Naive thymus-derived CD4-positive, alpha-beta T cell (primary cell): ENCODE data around the gene SLX4. TPM values are rescaled to one million over a fixed set of nuclear protein-coding genes. Genes with fewer than 3 reads are reported as not detected.

Experiments used
- ATAC-seq: fragments of 150-1000 bp; cut with Tn5 transposase; 2 replicates; pipeline ENCODE4 v1.10.0; 2021; ENCODE audit warnings: mild to moderate bottlenecking, moderate library complexity
- CTCF ChIA-PET: fragments of 350-600 bp; sonication (Branson Sonifier 250); formaldehyde crosslinking; loops from one replicate; lab custom pipeline; 2021; ENCODE audit warnings: antibody characterized with exemption; lab: Charles Lee
- POLR2A ChIA-PET: fragments of 350-600 bp; sonication (Branson Sonifier 250); formaldehyde crosslinking; loops from one replicate; lab custom pipeline; 2021; ENCODE audit warnings: antibody characterized with exemption, inconsistent platforms; lab: Charles Lee
- DNase-seq, 9 donors: peaks; one replicate each; pipeline versions ENCODE4 v3.0.0 to v3.0.0-alpha.2; 2020 to 2022; ENCODE audit warnings: mixed read lengths in 1 of 9
- H3K27ac ChIP-seq: one replicate; pipeline ENCODE4 v1.7.0; 2013; ENCODE audit warnings: mild to moderate bottlenecking, low read depth, low read length, moderate library complexity
- H3K27me3 ChIP-seq, 2 donors: one replicate each; pipeline ENCODE4 v1.7.0; 2013; ENCODE audit warnings: low read length in 2 of 2, mild to moderate bottlenecking in 2 of 2, moderate library complexity in 2 of 2; ENCODE audit not compliant: control insufficient read depth in 2 of 2, insufficient read depth in 2 of 2
- H3K36me3 ChIP-seq, 3 experiments: 1 replicate in 2 of 3; 2 replicates in 1 of 3; pipeline ENCODE4 v1.7.0; 2013; ENCODE audit warnings: low read length in 3 of 3, mild to moderate bottlenecking in 3 of 3, moderate library complexity in 1 of 3; ENCODE audit not compliant: insufficient read depth in 3 of 3, control insufficient read depth in 2 of 3
- H3K4me1 ChIP-seq, 2 donors: one replicate each; pipeline ENCODE4 v1.7.0; 2013; ENCODE audit warnings: low read length in 2 of 2, mild to moderate bottlenecking in 2 of 2, moderate library complexity in 1 of 2; ENCODE audit not compliant: control insufficient read depth in 2 of 2, insufficient read depth in 2 of 2
- H3K4me3 ChIP-seq: 2 replicates; pipeline ENCODE4 v1.7.0; 2013; ENCODE audit warnings: mild to moderate bottlenecking, low read length
- H3K9me3 ChIP-seq, 3 experiments: 1 replicate in 2 of 3; 2 replicates in 1 of 3; pipeline ENCODE4 v1.7.0; 2013; ENCODE audit warnings: low read length in 3 of 3; ENCODE audit not compliant: control insufficient read depth in 2 of 3
- H3K27ac Mint-ChIP-seq, 9 donors: one replicate each; pipeline ENCODE4 v1.8.0; 2020 to 2022; ENCODE audit warnings: mixed read lengths in 9 of 9, mild to moderate bottlenecking in 8 of 9, moderate library complexity in 5 of 9, inconsistent platforms in 2 of 9
- H3K27me3 Mint-ChIP-seq, 5 donors: one replicate each; pipeline ENCODE4 v1.8.0; 2021 to 2022; ENCODE audit warnings: mixed read lengths in 5 of 5, mild to moderate bottlenecking in 1 of 5
- H3K36me3 Mint-ChIP-seq, 5 donors: one replicate each; pipeline ENCODE4 v1.8.0; 2020 to 2022; ENCODE audit warnings: mixed read lengths in 5 of 5, mild to moderate bottlenecking in 3 of 5, inconsistent platforms in 1 of 5
- H3K4me1 Mint-ChIP-seq, 7 donors: one replicate each; pipeline ENCODE4 v1.8.0; 2020 to 2022; ENCODE audit warnings: mixed read lengths in 7 of 7, mild to moderate bottlenecking in 3 of 7, inconsistent platforms in 1 of 7
- H3K4me3 Mint-ChIP-seq, 10 donors: one replicate each; pipeline ENCODE4 v1.8.0; 2020 to 2022; ENCODE audit warnings: mild to moderate bottlenecking in 10 of 10, mixed read lengths in 10 of 10, moderate library complexity in 6 of 10, inconsistent platforms in 2 of 10
- H3K9me3 Mint-ChIP-seq, 11 donors: one replicate each; pipeline ENCODE4 v1.8.0; 2020 to 2022; ENCODE audit warnings: mixed read lengths in 11 of 11, mild to moderate bottlenecking in 4 of 11, inconsistent platforms in 1 of 11, moderate library complexity in 1 of 11
- intact Hi-C, 2 donors: fragments of 100-400 bp; cut with micrococcal nuclease; formaldehyde crosslinking; loops; one replicate each; pipeline ENCODE4 v1.15.1; 2023
- polyA plus RNA-seq, 2 donors: library from polyadenylated mRNA; unstranded; fragments of 300-500 nt; fragmentation: Illumina TruSeq; gene quantifications; one replicate each; pipeline ENCODE4 v1.2.3, GENCODE V29; 2021
- total RNA-seq, 6 experiments: library from RNA in 5 of 6; stranded (reverse) in 5 of 6; gene quantifications; 1 replicate in 5 of 6; 2 replicates in 1 of 6; pipeline ENCODE4 v1.2.3 and lab custom pipeline; 2021 to 2026

SLX4 gene
- total and polyA plus RNA-seq, 7 experiments from 2014 or later = 0.89 to 12.5 (median 7.5) TPM

GRCh38 chr16:3579776-3580175 is 31.6 kb downstream of the SLX4 start:
- intact Hi-C loops = loop anchor here (5.0 to 10.0 kb wide), 2 partner anchors 42 to 425 kb away; no protein-coding TSS in a partner anchor
- Histone ChIP-seq H3K9me3 (no peaks in the 10 kb centered on the region), H3K4me3 (no peak overlapping the region), H3K27me3 (no peaks in the 10 kb centered on the region), H3K36me3 (peaks cover 0 to 21% (median 3%) of the 10 kb centered on the region in 3 experiments), H3K27ac (peak overlapping the region; percentile 16), H3K4me1 (peaks cover 27 to 36% of the 10 kb centered on the region in 2 donors)
- H3K4me3 Mint-ChIP-seq = peak overlapping the region; percentile 39 to 100 (median 70)
- DNase-seq = no peak
- POLR2A ChIA-PET = interaction anchor here (0.6 kb wide), 1 partner anchor 57 kb away, joined by 7 read pairs; no protein-coding TSS in a partner anchor
- CTCF ChIA-PET = no interaction called here
- H3K4me1 Mint-ChIP-seq = peaks cover 19 to 52% (median 43%) of the 10 kb centered on the region in 7 donors
- no peaks in the 10 kb centered on the region for H3K9me3 Mint-ChIP-seq
- peak overlapping the region; percentile 62 to 97 (median 85) for H3K27ac Mint-ChIP-seq
- H3K36me3 Mint-ChIP-seq = peaks cover 0 to 21% (median 0%) of the 10 kb centered on the region in 5 donors
- no peak for ATAC-seq
- H3K27me3 Mint-ChIP-seq = no peaks in the 10 kb centered on the region

GRCh38 chr16:3578610-3579551 is 32.5 kb downstream of the SLX4 start:
- Histone ChIP-seq H3K27ac (peak overlapping the region; percentile 90), H3K36me3 (peaks cover 0 to 24% (median 3%) of the 10 kb centered on the region in 3 experiments), H3K27me3 (no peaks in the 10 kb centered on the region), H3K4me3 (peak overlapping the region; percentile 39), H3K9me3 (no peaks in the 10 kb centered on the region), H3K4me1 (peaks cover 27 to 36% of the 10 kb centered on the region in 2 donors)
- Mint-ChIP-seq H3K4me1 (peaks cover 19 to 59% (median 47%) of the 10 kb centered on the region in 7 donors), H3K27me3 (no peaks in the 10 kb centered on the region), H3K9me3 (no peaks in the 10 kb centered on the region), H3K27ac (peak overlapping the region; percentile 83 to 97 (median 95)), H3K4me3 (peak overlapping the region; percentile 82 to 100 (median 98)), H3K36me3 (peaks cover 0 to 24% (median 0%) of the 10 kb centered on the region in 5 donors)
- ATAC-seq = peak; percentile 64
- intact Hi-C loops = loop anchor here (1.0 to 10.0 kb wide), 3 partner anchors 32 to 424 kb away; partner anchors contain the start of gene SLX4 (in 1 of the 2)
- DNase-seq = peak in 5 of 9 donors; percentile 15 to 70 (median 29)
- ChIA-PET CTCF (no interaction called here), POLR2A (interaction anchor here (0.7 to 1.2 kb wide), 3 partner anchors 38 to 490 kb away, joined by 3 read pairs; no protein-coding TSS in a partner anchor)

- peak overlapping the region; percentile 39 for H3K4me3 ChIP-seq
- peak in 4 of 9 donors; percentile 12 to 33 (median 27) for DNase-seq
- POLR2A ChIA-PET = interaction anchor here (0.7 to 1.7 kb wide), 4 partner anchors 34 to 490 kb away, joined by 3 to 10 read pairs (median 3); partner anchors contain the start of gene SLX4
- Mint-ChIP-seq H3K27ac (peak overlapping the region; percentile 83 to 97 (median 95)), H3K9me3 (no peaks in the 10 kb centered on the region), H3K27me3 (no peaks in the 10 kb centered on the region), H3K4me3 (peak overlapping the region; percentile 82 to 100 (median 98)), H3K36me3 (peaks cover 0 to 23% (median 0%) of the 10 kb centered on the region in 5 donors), H3K4me1 (peaks cover 24 to 63% (median 52%) of the 10 kb centered on the region in 7 donors)
- intact Hi-C loops = loop anchor here (1.0 to 10.0 kb wide), 3 partner anchors 33 to 423 kb away; partner anchors contain the start of gene SLX4 (in 1 of the 2)
- H3K27ac ChIP-seq = peak overlapping the region; percentile 90
- no peaks in the 10 kb centered on the region for H3K27me3 ChIP-seq
- peak; percentile 48 for ATAC-seq
- CTCF ChIA-PET = interaction anchor here (1.2 kb wide), 1 partner anchor 34 kb away, joined by 3 read pairs; no protein-coding TSS in a partner anchor
- H3K36me3 ChIP-seq = peaks cover 0 to 21% (median 3%) of the 10 kb centered on the region in 3 experiments
- H3K4me1 ChIP-seq = peaks cover 27 to 36% of the 10 kb centered on the region in 2 donors
- no peaks in the 10 kb centered on the region for H3K9me3 ChIP-seq
These were observed 33.3 kb downstream of the SLX4 start for GRCh38 chr16:3578121-3578520.

GRCh38 chr16:3577302-3577752 is 34.1 kb downstream of the SLX4 start, which contains the start of gene NLRC3:
Gene NLRC3 (minus strand): TSS chr16:3577403. CDS start chr16:3565036, 12,367 bp downstream.
- Mint-ChIP-seq H3K27me3 (no peaks in the 10 kb centered on the region), H3K9me3 (peaks cover 0 to 2% (median 0%) of the 10 kb centered on the region in 11 donors), H3K36me3 (peaks cover 0 to 25% (median 2%) of the 10 kb centered on the region in 5 donors), H3K27ac (peak within 1 kb of the TSS; percentile 94 to 97 (median 96)), H3K4me3 (peak within 1 kb of the TSS; percentile 83 to 100 (median 99)), H3K4me1 (peaks cover 24 to 71% (median 59%) of the 10 kb centered on the region in 7 donors)
- POLR2A ChIA-PET = interaction anchor here (0.6 to 1.7 kb wide), 6 partner anchors 35 to 433 kb away, joined by 3 to 10 read pairs (median 3); partner anchors contain the start of gene SLX4
- peak within 1 kb of the TSS; percentile 99 for H3K4me3 ChIP-seq
- H3K27me3 ChIP-seq = no peaks in the 10 kb centered on the region
- CTCF ChIA-PET = interaction anchor here (1.2 kb wide), 1 partner anchor 35 kb away, joined by 3 read pairs; no protein-coding TSS in a partner anchor
- intact Hi-C loops = loop anchor here (1.0 to 10.0 kb wide), 3 partner anchors 34 to 423 kb away; partner anchors contain the start of gene SLX4 (in 1 of the 2)
- DNase-seq (peak in 8 of 9 donors; percentile 36 to 53 (median 48)), ATAC-seq (peak; percentile 53)
- H3K36me3 ChIP-seq = peaks cover 0 to 15% (median 3%) of the 10 kb centered on the region in 3 experiments
- H3K9me3 ChIP-seq = no peaks in the 10 kb centered on the region
- peaks cover 30 to 36% of the 10 kb centered on the region in 2 donors for H3K4me1 ChIP-seq
- H3K27ac ChIP-seq = peak within 1 kb of the TSS; percentile 90

GRCh38 chr16:3576211-3576610 is 35.2 kb downstream of the SLX4 start:
- peaks cover 0 to 32% (median 10%) of the 10 kb centered on the region in 5 donors for H3K36me3 Mint-ChIP-seq
- ChIA-PET POLR2A (interaction anchor here (0.8 to 1.7 kb wide), 6 partner anchors 29 to 432 kb away, joined by 3 to 10 read pairs (median 3); partner anchors contain the start of gene SLX4), CTCF (interaction anchor here (0.6 kb wide), 2 partner anchors 107 to 572 kb away, joined by 3 to 4 read pairs; no protein-coding TSS in a partner anchor)
- H3K27me3 Mint-ChIP-seq = no peaks in the 10 kb centered on the region
- peaks cover 0 to 18% (median 3%) of the 10 kb centered on the region in 3 experiments for H3K36me3 ChIP-seq
- DNase-seq = peak in 3 of 9 donors; percentile 8 to 32 (median 30)
- no peaks in the 10 kb centered on the region for H3K27me3 ChIP-seq
- no peak for ATAC-seq
- intact Hi-C loops = loop anchor here (5.0 to 10.0 kb wide), 2 partner anchors 39 to 421 kb away; no protein-coding TSS in a partner anchor
- peaks cover 24 to 76% (median 64%) of the 10 kb centered on the region in 7 donors for H3K4me1 Mint-ChIP-seq
- H3K27ac ChIP-seq = peak overlapping the region; percentile 90
- peaks cover 0 to 2% (median 0%) of the 10 kb centered on the region in 11 donors for H3K9me3 Mint-ChIP-seq
- H3K4me3 Mint-ChIP-seq = peak overlapping the region; percentile 83 to 100 (median 99)
- peaks cover 33 to 36% of the 10 kb centered on the region in 2 donors for H3K4me1 ChIP-seq
- H3K4me3 ChIP-seq = peak overlapping the region; percentile 99
- no peaks in the 10 kb centered on the region for H3K9me3 ChIP-seq
- H3K27ac Mint-ChIP-seq = peak overlapping the region; percentile 91 to 97 (median 96)
